GM19023 (cell line): ENCODE results near the gene AGPAT3.
A peak's percentile ranks its signal among the peaks of the same experiment; 100 is the strongest.

Experiments
- ATAC-seq: cut with Tn5 transposase; IDR thresholded peaks from one replicate; pipeline ENCODE4 v1.9.1; 2021; ENCODE audit warnings: mild to moderate bottlenecking, moderate library complexity; ENCODE audit not compliant: unreplicated experiment

The AGPAT3 gene

GRCh38 chr21:43971201-43971991, 106.4 kb downstream of the AGPAT3 start:
- ATAC-seq: no peak

- no peak for ATAC-seq
Observed at GRCh38 chr21:43971992-43972255, 106.9 kb downstream of the AGPAT3 start.

- ATAC-seq: no peak
Observed at GRCh38 chr21:43972850-43973633, 108.0 kb downstream of the AGPAT3 start.

GRCh38 chr21:43973634-43973955, 108.6 kb downstream of the AGPAT3 start:
- no peak for ATAC-seq

- ATAC-seq: no peak
Observed at GRCh38 chr21:43974791-43975468, 109.9 kb downstream of the AGPAT3 start.

GRCh38 chr21:43975469-43976098, 110.6 kb downstream of the AGPAT3 start:
- ATAC-seq: peak; percentile 52

GRCh38 chr21:43976661-43977060, 111.6 kb downstream of the AGPAT3 start:
- ATAC-seq: no peak

- no peak for ATAC-seq
Observed at GRCh38 chr21:43978060-43978459, 113.0 kb downstream of the AGPAT3 start.

- no peak for ATAC-seq
Observed at GRCh38 chr21:43979654-43980053, 114.6 kb downstream of the AGPAT3 start.

GRCh38 chr21:43981151-43981870, 116.3 kb downstream of the AGPAT3 start:
- no peak for ATAC-seq

GRCh38 chr21:43981871-43982210, 116.8 kb downstream of the AGPAT3 start:
- ATAC-seq: no peak

- ATAC-seq: no peak
Observed at GRCh38 chr21:43982489-43983078, 117.6 kb downstream of the AGPAT3 start.

GRCh38 chr21:43983390-43983789, 118.4 kb downstream of the AGPAT3 start:
- no peak for ATAC-seq

GRCh38 chr21:43983860-43984420, 118.9 kb downstream of the AGPAT3 start:
- no peak for ATAC-seq

GRCh38 chr21:43984905-43985689, 120.1 kb downstream of the AGPAT3 start:
- ATAC-seq: no peak

GRCh38 chr21:43985690-43986251, 120.7 kb downstream of the AGPAT3 start:
- ATAC-seq: no peak

- no peak for ATAC-seq
Observed at GRCh38 chr21:43986544-43987451, 121.8 kb downstream of the AGPAT3 start.

- no peak for ATAC-seq
Observed at GRCh38 chr21:43987509-43987908, 122.5 kb downstream of the AGPAT3 start.
